Panc1 (cell line): ENCODE data around the gene ELMO1. TPM values are rescaled to one million over a fixed set of nuclear protein-coding genes. Genes with fewer than 3 reads are reported as not detected.

ENCODE experiments used
- ATAC-seq: fragments of 200-7000 bp; cut with Tn5 transposase; 2 replicates; pipeline ENCODE4 v1.9.1; 2020; ENCODE audit warnings: mild to moderate bottlenecking, moderate library complexity
- BruUV-seq: library from RNA; stranded (reverse); fragments of 400-500 nt; replicated peaks from 2 replicates; lab custom pipeline; 2021; lab: Mats Ljungman, UMichigan
- CTCF ChIA-PET: fragments of 300-600 bp; sonication (Branson Sonifier 250); formaldehyde crosslinking; loops from one replicate; lab custom pipeline; 2022; ENCODE audit warnings: antibody characterized with exemption; lab: Charles Lee
- POLR2A ChIA-PET: fragments of 300-600 bp; sonication (Branson Sonifier 250); formaldehyde crosslinking; loops from one replicate; lab custom pipeline; 2022; ENCODE audit warnings: antibody characterized with exemption; lab: Charles Lee
- DNase-seq: peaks from one replicate; pipeline ENCODE4 v3.0.0-alpha.2; 2010; ENCODE audit warnings: low read depth, low spot score
- H3K27ac ChIP-seq: 2 replicates; pipeline ENCODE4 v1.5.1; 2011; ENCODE audit warnings: mild to moderate bottlenecking, low read length, inconsistent platforms
- H3K27me3 ChIP-seq: fragments of 200-500 bp; sonication (Bioruptor generic); 2 replicates; pipeline ENCODE4 v1.6.0; 2014; ENCODE audit warnings: low read length, inconsistent platforms; ENCODE audit not compliant: control insufficient read depth, insufficient read depth
- H3K36me3 ChIP-seq: fragments of 200-500 bp; sonication (Bioruptor generic); 2 replicates; pipeline ENCODE4 v1.5.1; 2014; ENCODE audit warnings: inconsistent platforms, mild to moderate bottlenecking, low read length, moderate library complexity; ENCODE audit not compliant: control insufficient read depth, insufficient read depth
- H3K4me1 ChIP-seq: 2 replicates; pipeline ENCODE4 v1.5.1; 2011; ENCODE audit warnings: inconsistent platforms, mild to moderate bottlenecking, low read length, moderate library complexity; ENCODE audit not compliant: control insufficient read depth, insufficient read depth
- H3K4me3 ChIP-seq, 2 experiments: 2 replicates each; pipeline ENCODE4 v1.5.1; 2011 to 2012; ENCODE audit warnings: low read depth in 2 of 2, low read length in 2 of 2, mild to moderate bottlenecking in 2 of 2, inconsistent platforms in 1 of 2, moderate library complexity in 1 of 2
- H3K9me3 ChIP-seq: fragments of 200-500 bp; sonication (Bioruptor generic); 2 replicates; pipeline ENCODE4 v1.5.1; 2014; ENCODE audit warnings: low read depth, mild to moderate bottlenecking, inconsistent platforms, low read length, moderate library complexity; ENCODE audit not compliant: control insufficient read depth, insufficient read depth
- CTCF ChIP-seq: fragments of 450-650 bp; IDR thresholded peaks from 2 replicates; pipeline ENCODE4 v1.5.1; 2017; ENCODE audit warnings: mild to moderate bottlenecking
- POLR2AphosphoS5 ChIP-seq: IDR thresholded peaks from 2 replicates; pipeline ENCODE4 v1.6.1; 2012; ENCODE audit warnings: mild to moderate bottlenecking, low read depth, low read length, moderate library complexity
- SIN3A ChIP-seq: IDR thresholded peaks from 2 replicates; pipeline ENCODE4 v1.6.1; 2012; ENCODE audit warnings: low read depth, mild to moderate bottlenecking, low read length, moderate library complexity, borderline replicate concordance; ENCODE audit not compliant: insufficient read depth
- TCF7L2 ChIP-seq: IDR thresholded peaks from 2 replicates; pipeline ENCODE4 v1.6.1; 2011; ENCODE audit warnings: mild to moderate bottlenecking, low read depth, low read length, inconsistent platforms
- in situ Hi-C: cut with HindIII; loops from 2 replicates; pipeline ENCODE4 v1.10.0; 2016; ENCODE audit warnings: low sequenced_read_pairs, low pct_unique_long_range_greater_than_20kb
- intact Hi-C: fragments of 100-400 bp; cut with micrococcal nuclease; formaldehyde crosslinking; loops from one replicate; pipeline ENCODE4 v1.10.0; 2022; ENCODE audit not compliant: unreplicated experiment
- total RNA-seq: library from RNA; stranded (reverse); gene quantifications from one replicate; pipeline ENCODE4 v1.2.1, GENCODE V29; 2021; ENCODE audit not compliant: unreplicated experiment
- TF ChIP-seq, protein P1 (sequence below), 2 experiments: IDR thresholded peaks; 2 replicates each; pipeline ENCODE4 v1.6.1; 2011 to 2012; ENCODE audit warnings: low read depth in 2 of 2, control low read depth in 1 of 2, low read length in 1 of 2, mild to moderate bottlenecking in 1 of 2, moderate library complexity in 1 of 2; ENCODE audit not compliant: insufficient read depth in 1 of 2

ELMO1 gene
- total RNA-seq, 1 experiment from 2014 or later = 0.80 TPM

DNA sequence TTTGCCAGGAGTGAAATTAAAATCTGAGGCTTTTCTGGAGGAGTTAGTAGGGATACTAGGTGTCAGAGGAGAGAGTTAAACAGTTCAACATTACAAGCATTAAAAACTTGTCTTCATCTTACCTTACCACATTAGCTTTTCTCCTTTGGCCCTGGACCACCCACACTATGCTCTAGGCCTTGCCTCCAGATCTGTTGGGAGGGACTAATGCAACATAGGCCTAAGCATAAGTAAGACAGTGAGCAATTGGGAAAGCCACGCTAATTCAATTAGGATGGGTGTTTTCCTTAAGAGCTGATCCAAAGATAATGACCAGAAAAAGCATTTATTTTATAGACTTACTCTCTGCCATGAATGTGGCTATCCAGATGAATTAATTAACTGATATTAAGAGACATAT lies 158.9 kb downstream of the ELMO1 start:
- no peaks in the 10 kb centered on the region for H3K9me3 ChIP-seq
- ChIA-PET POLR2A (no interaction called here), CTCF (no interaction called here)
- no peak for ATAC-seq
- H3K27me3 ChIP-seq = no peaks in the 10 kb centered on the region; the same call in 1 of the 2 replicates
- in situ Hi-C loops = no loop called here
- TF ChIP-seq, protein P1, sequence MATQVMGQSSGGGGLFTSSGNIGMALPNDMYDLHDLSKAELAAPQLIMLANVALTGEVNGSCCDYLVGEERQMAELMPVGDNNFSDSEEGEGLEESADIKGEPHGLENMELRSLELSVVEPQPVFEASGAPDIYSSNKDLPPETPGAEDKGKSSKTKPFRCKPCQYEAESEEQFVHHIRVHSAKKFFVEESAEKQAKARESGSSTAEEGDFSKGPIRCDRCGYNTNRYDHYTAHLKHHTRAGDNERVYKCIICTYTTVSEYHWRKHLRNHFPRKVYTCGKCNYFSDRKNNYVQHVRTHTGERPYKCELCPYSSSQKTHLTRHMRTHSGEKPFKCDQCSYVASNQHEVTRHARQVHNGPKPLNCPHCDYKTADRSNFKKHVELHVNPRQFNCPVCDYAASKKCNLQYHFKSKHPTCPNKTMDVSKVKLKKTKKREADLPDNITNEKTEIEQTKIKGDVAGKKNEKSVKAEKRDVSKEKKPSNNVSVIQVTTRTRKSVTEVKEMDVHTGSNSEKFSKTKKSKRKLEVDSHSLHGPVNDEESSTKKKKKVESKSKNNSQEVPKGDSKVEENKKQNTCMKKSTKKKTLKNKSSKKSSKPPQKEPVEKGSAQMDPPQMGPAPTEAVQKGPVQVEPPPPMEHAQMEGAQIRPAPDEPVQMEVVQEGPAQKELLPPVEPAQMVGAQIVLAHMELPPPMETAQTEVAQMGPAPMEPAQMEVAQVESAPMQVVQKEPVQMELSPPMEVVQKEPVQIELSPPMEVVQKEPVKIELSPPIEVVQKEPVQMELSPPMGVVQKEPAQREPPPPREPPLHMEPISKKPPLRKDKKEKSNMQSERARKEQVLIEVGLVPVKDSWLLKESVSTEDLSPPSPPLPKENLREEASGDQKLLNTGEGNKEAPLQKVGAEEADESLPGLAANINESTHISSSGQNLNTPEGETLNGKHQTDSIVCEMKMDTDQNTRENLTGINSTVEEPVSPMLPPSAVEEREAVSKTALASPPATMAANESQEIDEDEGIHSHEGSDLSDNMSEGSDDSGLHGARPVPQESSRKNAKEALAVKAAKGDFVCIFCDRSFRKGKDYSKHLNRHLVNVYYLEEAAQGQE (IDR thresholded peaks at IDR 0.05; ENCODE audit: insufficient read depth in 1 of 2, low read depth in 2 of 2, low read length in 1 of 2) = no peak
- TF ChIP-seq CTCF (no peak), SIN3A (no peak), POLR2AphosphoS5 (no peak), TCF7L2 (no peak)
- intact Hi-C loops = loop anchor here (10.0 kb wide), 1 partner anchor 205 kb away; no protein-coding TSS in a partner anchor
- H3K4me1 ChIP-seq = no peaks in the 10 kb centered on the region
- no peak overlapping the region for H3K4me3 ChIP-seq
- H3K36me3 ChIP-seq = no peaks in the 10 kb centered on the region
- no peak for DNase-seq
- H3K27ac ChIP-seq = no peak overlapping the region
- BruUV-seq = no TSS peak

DNA sequence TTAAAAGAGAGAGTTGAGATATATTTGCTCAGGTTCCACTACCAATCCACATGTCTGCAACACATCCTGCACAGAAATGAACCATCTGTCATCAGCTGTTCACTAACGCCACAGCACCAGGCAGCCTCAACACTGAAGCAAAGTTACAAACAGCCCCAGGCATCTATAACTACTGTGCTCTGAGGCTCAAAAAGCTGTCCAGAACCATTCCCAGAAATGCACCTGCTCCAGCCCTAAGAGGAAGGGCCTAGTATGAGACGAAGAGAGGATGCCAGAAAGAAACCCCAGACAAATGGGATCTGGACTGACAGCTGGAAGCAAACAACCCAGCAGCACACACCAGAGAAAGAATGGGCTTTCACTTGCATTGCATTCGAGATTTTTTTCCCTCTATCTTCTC lies 159.3 kb downstream of the ELMO1 start:
- Histone ChIP-seq H3K9me3 (no peaks in the 10 kb centered on the region), H3K27ac (no peak overlapping the region), H3K27me3 (no peaks in the 10 kb centered on the region; the same call in 1 of the 2 replicates), H3K4me3 (no peak overlapping the region), H3K4me1 (no peaks in the 10 kb centered on the region), H3K36me3 (no peaks in the 10 kb centered on the region)
- CTCF ChIA-PET = no interaction called here
- POLR2A ChIA-PET = no interaction called here
- DNase-seq (no peak), ATAC-seq (no peak)
- TF ChIP-seq POLR2AphosphoS5 = no peak
- TF ChIP-seq, protein P1 (IDR thresholded peaks at IDR 0.05; ENCODE audit: insufficient read depth in 1 of 2, low read depth in 2 of 2, low read length in 1 of 2) = no peak
- no peak for TF ChIP-seq CTCF
- no peak for TF ChIP-seq TCF7L2
- no peak for TF ChIP-seq SIN3A
- intact Hi-C loops (loop anchor here (10.0 kb wide), 1 partner anchor 205 kb away; no protein-coding TSS in a partner anchor), in situ Hi-C loops (no loop called here)
- BruUV-seq = no TSS peak
